HT1080 (cell line): ENCODE results near the gene RNU1-2. TPM values are rescaled to one million over a fixed set of nuclear protein-coding genes. Genes with fewer than 3 reads are reported as not detected.
"Not testable (repeated sequence)": the region's sequence is repeated elsewhere in the genome, so short reads cannot be mapped to it uniquely, and the experiment has no call there.

Experiments
- DNase-seq: peaks from one replicate; pipeline ENCODE4 v3.0.0-alpha.2; 2015; ENCODE audit warnings: low read depth
- small RNA-seq: library from RNA; depleted of rRNA; stranded (forward); fragments of <200 nt; gene quantifications from one replicate; pipeline ENCODE3, GENCODE V24; 2014
- total RNA-seq: library from RNA; depleted of rRNA; stranded (reverse); fragments of >200 nt; shearing (Covaris generic); gene quantifications from 2 replicates; pipeline ENCODE4 v1.2.3, GENCODE V29; 2014; rRNA removed

The RNU1-2 gene
- total RNA-seq, 1 experiment from 2014 or later = not detected

DNA sequence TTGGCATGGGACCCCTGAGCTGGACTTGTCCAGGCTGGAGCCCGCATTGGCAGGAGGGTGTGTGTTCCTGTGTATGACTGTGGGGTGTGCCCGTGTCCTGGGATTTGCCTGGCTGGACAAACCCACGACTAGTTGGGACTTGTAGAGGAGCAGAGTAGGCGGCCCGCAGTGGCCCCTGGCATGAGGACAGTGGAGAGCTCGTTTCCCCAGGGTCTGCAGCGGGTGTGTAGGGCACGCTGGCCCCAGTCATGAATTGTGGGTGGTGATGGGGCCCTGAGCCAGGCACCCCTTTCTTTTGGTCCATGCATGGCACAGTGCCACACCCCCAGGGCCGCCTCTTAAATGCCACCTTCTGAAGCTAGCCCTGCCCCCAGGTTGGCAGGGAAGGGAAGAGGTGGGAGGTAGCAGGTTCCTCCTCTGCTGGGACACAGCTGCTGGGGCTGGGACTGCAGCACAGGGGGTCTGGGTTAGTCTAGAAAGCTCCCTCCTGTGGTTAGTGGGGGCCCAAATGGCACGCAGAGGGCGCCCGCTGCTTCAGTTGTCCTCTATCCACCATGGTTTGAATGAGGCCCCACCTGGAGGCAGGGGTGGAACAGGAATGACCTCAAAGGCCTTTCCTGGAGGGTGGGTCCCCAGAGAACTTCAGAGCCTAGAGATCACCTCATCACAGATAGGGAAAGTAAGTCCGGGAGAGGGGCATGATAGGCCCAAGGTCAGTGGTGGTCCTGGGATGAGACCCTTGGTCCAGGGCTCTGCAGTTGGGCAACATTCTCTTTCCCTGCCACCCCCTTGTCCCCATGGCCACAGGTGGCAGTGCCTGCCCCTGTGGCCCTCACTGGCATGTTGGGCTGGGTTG lies 30.1 kb downstream of the RNU1-2 start:
- DNase-seq = no peak

DNA sequence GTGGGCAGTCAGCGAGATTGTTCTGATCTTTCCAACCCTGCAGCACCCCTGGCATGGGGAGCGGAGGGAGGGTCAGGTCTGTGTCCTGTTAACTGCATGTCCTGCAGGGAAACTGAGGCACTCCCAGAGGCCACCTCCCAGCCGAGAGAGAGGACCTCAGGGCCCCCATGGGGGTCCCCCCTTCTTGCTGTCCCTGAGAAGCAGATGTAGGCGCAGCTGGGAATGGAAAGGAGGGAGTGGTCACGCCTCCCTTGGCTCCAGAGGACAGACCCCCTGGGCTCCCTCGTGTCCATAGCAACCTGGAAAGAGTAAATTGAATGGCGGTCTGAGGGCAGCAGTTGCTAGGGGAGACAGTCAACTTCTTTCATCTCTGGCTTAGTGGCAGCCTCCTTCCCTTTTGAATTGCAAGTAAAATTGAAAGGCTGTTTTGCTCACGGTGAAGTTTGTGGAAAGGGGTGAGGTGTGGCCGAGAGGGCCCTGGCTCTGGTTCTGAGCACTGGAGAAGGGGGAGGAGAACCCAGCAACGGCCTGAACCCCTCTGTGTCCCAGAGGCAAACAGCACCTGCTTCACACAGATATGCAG lies 30.8 kb downstream of the RNU1-2 start:
- DNase-seq = no peak

DNA sequence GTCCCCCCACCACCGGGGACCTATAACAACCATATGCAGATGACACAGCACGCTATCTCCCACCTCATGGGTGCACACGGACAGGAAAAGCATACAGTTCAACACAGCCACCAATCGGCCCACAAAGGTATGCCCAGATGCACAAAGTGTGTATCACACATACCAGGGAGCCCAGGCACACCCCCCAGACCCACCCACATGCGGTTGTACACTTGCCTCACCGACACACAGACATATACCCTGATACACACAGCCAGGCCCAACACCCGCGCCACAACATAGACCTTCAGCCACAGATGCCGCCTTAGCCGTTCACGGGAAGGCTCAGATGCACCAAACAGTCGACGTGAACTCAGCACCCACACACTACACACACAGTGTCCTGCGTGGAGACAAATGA lies 31.5 kb downstream of the RNU1-2 start:
- DNase-seq = no peak

DNA sequence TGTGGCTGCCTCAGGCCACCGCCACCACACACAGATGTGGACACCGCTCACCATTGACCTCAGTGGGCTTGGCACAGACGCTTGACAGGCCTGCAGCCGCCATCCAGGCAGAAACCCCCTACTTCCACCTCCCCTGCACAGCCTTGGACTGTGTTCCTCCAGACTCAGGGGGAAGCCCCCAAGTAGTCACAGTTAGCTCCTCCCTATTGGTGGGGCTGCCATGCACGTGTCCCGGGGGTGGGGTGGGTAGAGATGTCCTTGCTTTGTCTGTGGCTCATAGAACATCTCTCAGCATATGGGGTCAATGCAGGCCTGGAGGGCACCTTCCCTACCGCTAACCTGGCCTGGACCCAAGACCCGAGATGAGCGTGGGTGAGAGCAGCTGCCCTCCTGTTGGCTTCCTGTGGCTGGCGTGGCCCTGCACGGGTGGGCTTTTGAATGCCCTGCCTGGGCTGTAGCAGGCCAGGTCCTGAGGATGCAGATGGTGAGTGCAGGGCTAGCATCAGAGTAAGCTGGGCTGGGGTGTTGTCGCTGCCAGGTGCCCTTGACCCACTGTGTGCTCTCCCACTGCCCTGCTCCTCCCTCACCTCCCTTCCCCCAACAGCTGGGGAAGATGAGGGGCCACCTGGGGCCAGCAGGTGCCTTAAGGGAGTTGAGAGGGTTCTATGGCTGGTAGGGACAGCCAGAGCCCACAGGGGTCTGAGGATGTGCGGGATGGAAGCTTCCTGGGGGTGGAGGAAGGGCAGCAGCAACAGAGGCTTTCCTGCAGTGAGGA lies 32.1 kb downstream of the RNU1-2 start:
- no peak for DNase-seq

DNA sequence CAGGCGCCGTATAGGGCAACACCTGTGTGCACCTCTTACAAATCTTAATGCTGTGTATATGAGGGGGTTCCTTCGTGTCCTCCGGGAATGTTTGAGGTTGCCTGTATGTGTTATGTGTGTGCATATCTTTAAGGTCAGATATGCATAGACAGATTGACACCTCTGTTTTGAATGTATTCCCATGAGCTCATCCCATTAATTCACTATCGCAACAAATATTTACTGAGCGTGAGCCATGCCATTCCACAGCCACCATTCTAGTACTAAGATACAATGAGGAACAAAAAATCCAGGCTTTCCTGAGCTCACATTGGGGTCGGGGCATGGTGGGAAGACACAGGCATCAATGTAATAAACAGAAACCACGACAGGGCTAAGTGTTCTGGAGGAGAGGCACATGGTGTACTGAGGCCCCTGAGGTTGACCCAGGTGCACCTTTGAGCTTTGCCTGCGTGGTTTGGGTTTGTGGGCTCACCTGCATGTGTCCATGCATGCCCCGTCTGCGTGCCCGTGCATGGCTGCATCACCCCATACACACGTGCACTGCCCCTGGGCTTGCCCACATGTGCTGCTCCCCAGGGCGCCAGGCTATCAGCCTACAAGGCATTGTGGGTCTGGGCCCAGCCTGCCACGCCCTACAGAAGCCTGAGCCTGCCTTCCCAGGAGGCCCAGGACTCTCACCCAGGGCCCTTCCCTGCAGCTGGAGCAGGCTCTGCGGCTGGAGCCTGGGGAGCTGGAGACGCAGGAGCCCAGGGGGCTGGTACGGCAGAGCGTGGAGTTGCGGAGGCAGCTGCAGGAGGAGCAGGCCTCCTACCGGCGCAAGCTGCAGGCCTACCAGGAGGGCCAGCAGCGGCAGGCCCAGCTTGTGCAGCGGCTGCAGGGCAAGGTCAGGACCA lies 33.6 kb downstream of the RNU1-2 start:
- DNase-seq = not testable (repeated sequence)

DNA sequence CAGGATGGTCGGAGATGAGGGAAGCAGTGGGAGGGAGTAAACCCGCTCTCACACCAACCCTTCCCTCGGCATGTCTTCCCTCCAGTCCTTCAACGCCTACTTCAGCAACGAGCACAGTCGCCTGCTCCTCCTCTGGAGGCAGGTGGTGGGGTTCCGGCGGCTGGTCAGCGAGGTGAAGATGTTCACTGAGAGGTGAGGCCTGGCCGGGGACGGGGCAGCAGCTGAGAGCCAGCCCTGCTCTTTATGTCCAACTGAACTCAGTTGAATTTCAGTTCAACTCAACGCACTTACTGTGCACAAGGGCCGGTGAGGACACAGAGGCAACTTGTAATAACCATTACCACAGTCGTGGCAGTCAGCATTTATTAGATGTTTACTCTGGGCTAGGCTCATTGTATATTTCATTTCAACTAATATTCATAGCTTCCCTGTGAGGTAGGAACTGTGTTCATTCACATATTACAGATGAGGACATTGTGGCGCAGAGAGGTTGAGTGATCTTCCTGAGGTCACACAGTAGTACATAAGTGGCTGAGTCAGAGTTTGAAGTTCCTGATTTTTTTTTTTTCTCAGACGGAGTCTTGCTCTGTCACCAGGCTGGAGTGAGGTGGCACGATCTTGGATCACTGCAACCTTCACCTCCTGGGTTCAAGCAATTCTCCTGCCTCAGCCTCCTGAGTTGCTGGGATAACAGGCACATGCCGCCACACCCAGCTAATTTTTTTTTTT lies 35.6 kb downstream of the RNU1-2 start:
- not testable (repeated sequence) for DNase-seq

DNA sequence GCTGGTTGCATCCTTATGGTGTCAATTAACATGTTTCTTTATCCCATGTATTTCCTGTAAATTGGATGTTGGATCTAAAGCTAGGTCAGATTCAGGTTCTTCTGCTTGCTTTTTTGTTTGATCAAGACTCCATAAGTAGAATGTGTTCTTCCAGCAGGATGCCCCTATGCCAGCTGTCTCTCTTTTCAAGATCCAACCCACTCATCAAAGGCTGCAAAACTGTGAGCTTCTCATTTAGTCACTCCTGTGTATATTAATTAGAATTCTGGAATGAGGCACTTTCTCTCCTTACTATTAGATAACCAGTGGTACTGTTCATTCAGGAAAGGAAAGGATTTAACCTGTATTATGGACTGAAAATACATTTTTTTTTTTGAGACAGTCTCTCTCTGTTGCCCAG lies 38.2 kb downstream of the RNU1-2 start:
- DNase-seq = not testable (repeated sequence)

DNA sequence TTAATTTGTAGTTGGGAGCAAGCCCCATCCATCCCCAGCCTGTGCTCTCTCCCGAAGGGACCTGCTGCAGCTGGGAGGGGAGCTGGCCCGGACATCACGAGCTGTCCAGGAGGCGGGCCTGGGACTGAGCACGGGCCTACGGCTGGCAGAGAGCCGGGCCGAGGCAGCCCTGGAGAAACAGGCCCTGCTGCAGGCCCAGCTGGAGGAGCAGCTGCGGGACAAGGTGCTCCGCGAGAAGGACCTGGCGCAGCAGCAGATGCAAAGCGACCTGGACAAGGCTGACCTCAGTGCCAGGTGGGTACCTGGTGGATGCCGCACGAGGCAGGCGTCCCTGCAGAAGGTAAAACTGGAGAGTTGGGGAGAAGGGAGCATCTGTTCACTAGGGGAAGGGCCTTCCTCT lies 40.8 kb downstream of the RNU1-2 start:
- DNase-seq = not testable (repeated sequence)

DNA sequence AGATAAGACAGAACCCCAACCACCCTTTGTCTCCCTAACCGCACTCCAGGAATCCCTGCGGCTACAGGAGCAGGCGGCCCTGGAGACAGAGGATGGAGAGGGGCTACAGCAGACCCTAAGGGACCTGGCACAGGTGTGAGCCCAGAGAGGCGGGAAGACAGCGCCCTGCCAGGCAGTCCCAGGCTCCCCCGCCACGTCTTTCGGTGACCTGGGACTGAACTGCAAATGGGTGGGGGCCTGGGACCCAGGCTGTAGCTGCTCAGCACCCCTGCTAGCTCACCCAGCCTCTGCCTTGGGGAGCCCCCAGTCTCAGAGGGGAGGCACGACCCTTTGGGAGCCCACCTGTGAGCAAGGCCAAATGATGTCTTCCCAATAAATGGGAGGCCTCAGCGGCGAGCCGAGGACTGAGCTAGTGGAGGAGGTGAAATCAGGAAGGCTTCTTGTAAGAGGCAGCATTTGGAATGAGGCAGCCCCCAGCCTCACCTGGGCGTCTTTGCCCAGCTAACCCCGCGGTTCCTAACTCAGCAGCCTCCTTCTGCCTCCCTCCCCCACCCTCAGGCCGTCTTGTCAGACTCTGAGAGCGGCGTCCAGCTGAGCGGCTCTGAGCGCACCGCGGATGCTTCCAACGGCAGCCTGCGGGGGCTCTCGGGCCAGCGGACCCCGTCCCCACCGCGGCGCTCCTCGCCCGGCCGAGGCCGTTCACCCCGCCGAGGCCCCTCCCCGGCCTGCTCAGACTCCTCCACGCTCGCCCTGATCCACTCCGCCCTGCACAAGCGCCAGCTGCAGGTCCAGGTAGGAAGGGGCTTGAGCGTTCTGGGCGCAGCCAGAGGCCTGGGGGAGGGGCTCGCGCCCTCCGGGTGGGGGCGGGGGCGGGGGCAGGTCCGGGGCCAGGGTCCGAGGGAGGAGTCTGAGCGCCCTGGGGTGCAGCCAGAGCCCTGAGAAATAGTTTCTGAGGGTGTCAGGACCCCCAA lies 42.9 kb downstream of the RNU1-2 start:
- no peak for DNase-seq

DNA sequence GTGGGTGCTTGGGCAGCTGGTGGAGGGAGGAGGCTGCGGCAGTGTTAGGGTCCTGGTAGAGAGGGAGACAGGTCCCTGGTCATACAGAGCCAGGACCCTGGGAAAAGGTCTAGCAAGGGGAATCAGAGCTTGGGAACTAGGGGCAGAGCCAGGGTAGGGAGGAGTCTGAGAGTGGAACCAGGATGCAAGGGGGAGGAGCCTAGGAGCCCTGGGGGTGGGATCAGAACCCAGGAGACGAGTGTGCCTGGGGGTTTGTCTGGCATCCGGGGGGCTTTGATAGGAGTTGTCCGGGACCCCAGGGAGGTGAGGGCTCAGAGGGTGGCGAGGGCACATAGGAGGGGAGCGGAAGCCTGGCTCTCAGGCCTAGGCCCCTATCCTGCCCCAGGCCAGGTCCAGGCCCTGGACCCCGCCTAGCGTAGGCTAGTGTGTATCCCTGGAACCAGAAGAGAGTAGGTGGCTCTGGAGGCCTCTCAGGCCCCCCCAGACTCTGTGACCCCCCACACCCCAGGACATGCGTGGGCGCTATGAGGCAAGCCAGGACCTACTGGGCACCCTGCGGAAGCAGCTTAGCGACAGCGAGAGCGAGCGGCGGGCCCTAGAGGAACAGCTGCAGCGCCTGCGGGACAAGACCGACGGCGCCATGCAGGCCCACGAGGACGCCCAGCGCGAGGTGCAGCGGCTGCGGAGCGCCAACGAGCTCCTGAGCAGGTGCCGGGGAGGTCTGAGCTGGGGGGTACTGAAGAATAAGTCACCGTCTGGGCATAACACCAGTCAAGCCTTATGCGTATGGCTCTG lies 43.8 kb downstream of the RNU1-2 start:
- not testable (repeated sequence) for DNase-seq

DNA sequence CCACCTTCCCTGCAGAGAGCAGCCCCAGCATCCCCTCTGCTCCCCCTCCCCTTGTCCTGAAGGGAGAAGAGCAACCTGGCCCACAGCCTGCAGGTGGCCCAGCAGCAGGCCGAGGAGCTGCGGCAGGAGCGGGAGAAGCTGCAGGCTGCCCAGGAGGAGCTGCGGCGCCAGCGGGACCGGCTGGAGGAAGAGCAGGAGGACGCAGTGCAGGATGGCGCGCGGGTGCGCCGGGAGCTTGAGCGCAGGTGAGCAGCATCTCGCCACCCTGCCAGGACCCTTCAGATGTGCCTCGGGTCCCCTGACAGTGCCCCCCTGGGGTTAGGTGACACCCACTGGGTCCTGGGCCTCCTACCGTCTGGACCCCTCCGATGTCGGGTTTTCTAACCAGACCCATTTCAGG lies 48.3 kb downstream of the RNU1-2 start:
- DNase-seq = no peak

DNA sequence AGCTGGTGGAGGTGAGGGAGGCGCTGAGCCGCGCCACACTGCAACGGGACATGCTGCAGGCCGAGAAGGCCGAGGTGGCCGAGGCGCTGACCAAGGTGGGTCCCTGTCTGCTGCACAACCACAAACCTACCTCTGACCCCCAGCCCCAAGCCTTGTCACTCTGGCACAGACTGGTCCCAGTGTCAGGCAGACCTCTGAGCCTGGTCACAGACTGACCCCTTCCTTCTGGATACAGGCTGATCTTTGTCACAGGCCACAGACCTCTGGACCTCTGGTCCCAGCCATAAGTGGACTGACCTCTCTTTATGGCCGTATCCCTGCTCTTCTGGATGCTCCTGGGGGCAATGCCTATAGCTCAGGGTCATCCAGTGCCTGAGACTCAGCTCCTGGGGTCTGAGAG lies 49.7 kb downstream of the RNU1-2 start:
- not testable (repeated sequence) for DNase-seq

Small RNA genes lying within 50 kb of the gene (small RNA-seq; reads per million reads assigned to genes)
- gene MIR3675 = not detected
- not detected for gene RNU1-2
- not detected for gene RNU1-5P

Other genes with a start within 250 kb of the RNU1-2 start
- gene RNU1-3, start 229.0 kb upstream of the RNU1-2 start, total RNA-seq = under 0.01 TPM in 1 of 2 replicates, not detected in the other
- gene RNU1-4, start 155.5 kb upstream of the RNU1-2 start, total RNA-seq = under 0.01 TPM in 1 of 2 replicates, not detected in the other
- gene CROCC, start 26.0 kb downstream of the RNU1-2 start, total RNA-seq = 13.2 and 14.3 TPM in 2 replicates
- gene MFAP2, start 84.6 kb downstream of the RNU1-2 start, total RNA-seq = not detected in 2 replicates
- gene ATP13A2, start 115.9 kb downstream of the RNU1-2 start, total RNA-seq = 34.8 and 46.9 TPM in 2 replicates
- gene SDHB, start 158.1 kb downstream of the RNU1-2 start, total RNA-seq = 292 and 299 TPM in 2 replicates
- not detected in 2 replicates for gene PADI2, start 223.5 kb downstream of the RNU1-2 start, total RNA-seq